Chondrocyte (in vitro differentiated cells): ENCODE results near the gene KLHL18. TPM values are rescaled to one million over a fixed set of nuclear protein-coding genes. Genes with fewer than 3 reads are reported as not detected.

Experiments
- DNase-seq: peaks from one replicate; pipeline ENCODE4 v3.0.0; 2021; ENCODE audit warnings: mixed read lengths, low spot score
- H3K27ac Mint-ChIP-seq: one replicate; pipeline ENCODE4 v1.8.0; 2021; ENCODE audit warnings: mild to moderate bottlenecking, moderate library complexity, mixed read lengths; ENCODE audit not compliant: unreplicated experiment
- H3K27me3 Mint-ChIP-seq: 2 replicates; pipeline ENCODE4 v1.8.0; 2021; ENCODE audit warnings: low read depth, mixed read lengths
- H3K36me3 Mint-ChIP-seq: 2 replicates; pipeline ENCODE4 v1.8.0; 2021; ENCODE audit warnings: low read depth, mixed read lengths
- H3K4me1 Mint-ChIP-seq: 2 replicates; pipeline ENCODE4 v1.8.0; 2021; ENCODE audit warnings: low read depth, mild to moderate bottlenecking, mixed read lengths
- H3K4me3 Mint-ChIP-seq: one replicate; pipeline ENCODE4 v1.8.0; 2021; ENCODE audit warnings: mild to moderate bottlenecking, moderate library complexity, mixed read lengths; ENCODE audit not compliant: unreplicated experiment
- H3K9me3 Mint-ChIP-seq: 2 replicates; pipeline ENCODE4 v1.8.0; 2021; ENCODE audit warnings: low read depth, mixed read lengths
- total RNA-seq: library from RNA; stranded (reverse); gene quantifications from 3 replicates; pipeline ENCODE4 v1.2.1, GENCODE V29; 2021
- TF ChIP-seq, protein P1 (sequence below): fragments of 200-600 bp; sonication (generic); IDR thresholded peaks from 2 replicates; pipeline ENCODE4 v1.5.0; 2021; ENCODE audit warnings: antibody characterized with exemption, mild to moderate bottlenecking, moderate library complexity

Gene KLHL18
- total RNA-seq, 1 donor from 2014 or later, result 31.9 TPM

DNA sequence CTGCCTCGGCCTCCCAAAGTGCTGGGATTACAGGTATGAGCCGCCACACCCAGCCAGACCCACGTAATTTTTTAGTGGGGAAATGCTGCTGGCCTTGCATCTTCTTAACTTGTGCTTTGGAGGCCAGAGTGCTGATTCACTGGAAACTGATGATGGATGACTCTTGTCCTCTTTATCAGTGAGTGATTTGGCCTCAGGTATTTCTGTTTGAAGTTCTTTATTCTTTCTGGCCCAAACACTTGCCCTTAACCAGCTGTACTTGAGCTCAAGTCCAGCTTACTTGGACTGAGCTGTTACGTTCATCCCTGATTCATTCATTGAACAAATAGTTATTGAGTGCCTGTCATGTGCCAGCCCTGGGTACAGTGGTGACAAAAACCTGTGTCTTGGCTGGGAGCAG, 102.3 kb downstream of the KLHL18 start:
- Mint-ChIP-seq H3K27ac (no peak overlapping the region), H3K27me3 (no peaks in the 10 kb centered on the region), H3K9me3 (no peaks in the 10 kb centered on the region), H3K36me3 (peaks cover 3% of the 10 kb centered on the region), H3K4me3 (no peak overlapping the region), H3K4me1 (peaks cover 34% of the 10 kb centered on the region)
- DNase-seq, result no peak
- TF ChIP-seq, protein P1, sequence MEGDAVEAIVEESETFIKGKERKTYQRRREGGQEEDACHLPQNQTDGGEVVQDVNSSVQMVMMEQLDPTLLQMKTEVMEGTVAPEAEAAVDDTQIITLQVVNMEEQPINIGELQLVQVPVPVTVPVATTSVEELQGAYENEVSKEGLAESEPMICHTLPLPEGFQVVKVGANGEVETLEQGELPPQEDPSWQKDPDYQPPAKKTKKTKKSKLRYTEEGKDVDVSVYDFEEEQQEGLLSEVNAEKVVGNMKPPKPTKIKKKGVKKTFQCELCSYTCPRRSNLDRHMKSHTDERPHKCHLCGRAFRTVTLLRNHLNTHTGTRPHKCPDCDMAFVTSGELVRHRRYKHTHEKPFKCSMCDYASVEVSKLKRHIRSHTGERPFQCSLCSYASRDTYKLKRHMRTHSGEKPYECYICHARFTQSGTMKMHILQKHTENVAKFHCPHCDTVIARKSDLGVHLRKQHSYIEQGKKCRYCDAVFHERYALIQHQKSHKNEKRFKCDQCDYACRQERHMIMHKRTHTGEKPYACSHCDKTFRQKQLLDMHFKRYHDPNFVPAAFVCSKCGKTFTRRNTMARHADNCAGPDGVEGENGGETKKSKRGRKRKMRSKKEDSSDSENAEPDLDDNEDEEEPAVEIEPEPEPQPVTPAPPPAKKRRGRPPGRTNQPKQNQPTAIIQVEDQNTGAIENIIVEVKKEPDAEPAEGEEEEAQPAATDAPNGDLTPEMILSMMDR, result no peak

DNA sequence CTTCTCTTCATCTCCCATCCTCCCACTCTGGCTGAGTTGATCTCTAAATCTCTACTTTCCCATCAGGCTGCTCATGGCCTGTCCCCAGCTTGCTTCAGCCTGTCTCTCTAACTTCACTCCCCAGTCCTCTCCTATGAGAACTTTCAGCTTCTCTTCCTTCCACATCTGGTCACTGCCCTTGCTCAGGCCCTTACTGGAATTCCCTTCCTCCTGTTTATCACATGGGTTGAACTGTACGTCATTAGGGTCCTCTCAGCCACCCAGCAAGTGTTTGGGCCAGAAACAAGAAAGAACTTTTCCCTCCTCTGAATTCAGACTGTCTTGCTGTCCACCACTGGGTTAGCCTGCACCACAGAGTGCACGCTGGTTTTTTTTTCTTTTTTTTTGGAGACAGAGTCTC, 103.1 kb downstream of the KLHL18 start:
- no peaks in the 10 kb centered on the region for H3K27me3 Mint-ChIP-seq
- no peaks in the 10 kb centered on the region for H3K36me3 Mint-ChIP-seq
- peak overlapping the region; percentile 3 for H3K27ac Mint-ChIP-seq
- H3K4me1 Mint-ChIP-seq, result peaks cover 28% of the 10 kb centered on the region
- TF ChIP-seq, protein P1, result no peak
- no peak overlapping the region for H3K4me3 Mint-ChIP-seq
- no peak for DNase-seq
- H3K9me3 Mint-ChIP-seq, result no peaks in the 10 kb centered on the region

GRCh38 chr3:47392933-47393332, 110.2 kb downstream of the KLHL18 start:
- Mint-ChIP-seq H3K4me1 (peaks cover 29% of the 10 kb centered on the region), H3K27ac (peak overlapping the region; percentile 12), H3K27me3 (no peaks in the 10 kb centered on the region), H3K36me3 (no peaks in the 10 kb centered on the region), H3K4me3 (no peak overlapping the region), H3K9me3 (no peaks in the 10 kb centered on the region)
- TF ChIP-seq, protein P1, result no peak
- no peak for DNase-seq

GRCh38 chr3:47394140-47394870, 111.6 kb downstream of the KLHL18 start:
- Mint-ChIP-seq H3K27ac (peak overlapping the region; percentile 66), H3K4me3 (no peak overlapping the region), H3K36me3 (no peaks in the 10 kb centered on the region), H3K27me3 (no peaks in the 10 kb centered on the region), H3K9me3 (no peaks in the 10 kb centered on the region), H3K4me1 (peaks cover 39% of the 10 kb centered on the region)
- no peak for DNase-seq
- TF ChIP-seq, protein P1, result peak; percentile 37

DNA sequence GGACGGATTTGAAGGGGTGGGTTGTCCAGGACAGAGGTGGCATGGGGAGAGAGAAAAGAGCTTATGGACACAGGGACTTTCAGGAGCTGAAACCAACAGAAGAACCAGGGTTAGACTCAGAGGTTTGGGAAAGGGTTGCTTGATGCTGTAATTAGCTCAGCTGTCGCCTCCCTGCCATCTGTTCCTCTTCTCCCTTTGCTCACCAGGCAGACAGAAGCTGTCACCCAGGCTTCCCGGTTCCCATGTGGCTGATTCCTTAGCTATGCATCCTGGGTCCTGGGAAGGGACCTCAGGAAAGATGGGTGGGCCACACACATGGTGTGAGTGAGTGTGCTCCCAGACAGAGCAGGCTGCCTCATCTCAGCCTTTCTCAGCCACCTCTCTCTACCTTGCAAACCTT, 112.1 kb downstream of the KLHL18 start:
- no peak overlapping the region for H3K4me3 Mint-ChIP-seq
- H3K36me3 Mint-ChIP-seq, result no peaks in the 10 kb centered on the region
- TF ChIP-seq, protein P1, result no peak
- no peak for DNase-seq
- no peaks in the 10 kb centered on the region for H3K27me3 Mint-ChIP-seq
- H3K9me3 Mint-ChIP-seq, result no peaks in the 10 kb centered on the region
- H3K4me1 Mint-ChIP-seq, result peaks cover 43% of the 10 kb centered on the region
- peak overlapping the region; percentile 19 for H3K27ac Mint-ChIP-seq

Other genes starting within 250 kb of the KLHL18 start
- 34.6 to 41.4 TPM (median 37.3 TPM) in 3 replicates for gene SETD2, start 118.8 kb upstream of the KLHL18 start, total RNA-seq
- gene KIF9, start 145 bp upstream of the KLHL18 start, total RNA-seq, result 3.9 to 4.5 TPM (median 4.3 TPM) in 3 replicates
- 43.5 to 49.5 TPM (median 47.8 TPM) in 3 replicates for gene PTPN23, start 98.1 kb downstream of the KLHL18 start, total RNA-seq
- gene SCAP, start 193.0 kb downstream of the KLHL18 start, total RNA-seq, result 47.3 to 79.8 TPM (median 49.7 TPM) in 3 replicates
- gene ELP6, start 230.8 kb downstream of the KLHL18 start, total RNA-seq, result 28.8 to 42.9 TPM (median 30.2 TPM) in 3 replicates